NCI-H2196 (cell line): ENCODE data around the gene SLC8B1.

Experiments
- DNase-seq: peaks from one replicate; lab custom pipeline; 2025; ENCODE audit not compliant: unreplicated experiment; lab: John Stamatoyannopoulos, UW

SLC8B1 gene

GRCh38 chr12:113248842-113249435 is 86.0 kb downstream of the SLC8B1 start:
- no peak for DNase-seq
